H9 (cell line): ENCODE data around the gene IMPACT. TPM values are rescaled to one million over a fixed set of nuclear protein-coding genes. Genes with fewer than 3 reads are reported as not detected.

Experiments used
- DNase-seq: peaks from one replicate; pipeline ENCODE4 v3.0.0-alpha.2; 2017
- H2AFZ ChIP-seq: one replicate; pipeline ENCODE4 v1.6.1; 2013; ENCODE audit warnings: mild to moderate bottlenecking, low read length, control low read depth, moderate library complexity
- H2AK5ac ChIP-seq: 2 replicates; pipeline ENCODE4 v1.6.1; 2013; ENCODE audit warnings: low read length, control low read depth, mixed read lengths; ENCODE audit not compliant: insufficient read length
- H2BK120ac ChIP-seq: one replicate; pipeline ENCODE4 v1.6.1; 2013; ENCODE audit warnings: low read depth, mild to moderate bottlenecking, low read length, control low read depth, inconsistent platforms; ENCODE audit not compliant: poor library complexity, severe bottlenecking
- H2BK12ac ChIP-seq: 2 replicates; pipeline ENCODE4 v1.6.1; 2013; ENCODE audit warnings: low read length, control low read depth, mixed read lengths, low read depth; ENCODE audit not compliant: insufficient read length
- H2BK15ac ChIP-seq: 2 replicates; pipeline ENCODE4 v1.6.1; 2013; ENCODE audit warnings: low read depth, low read length, control low read depth
- H2BK20ac ChIP-seq: one replicate; pipeline ENCODE4 v1.6.1; 2013; ENCODE audit warnings: low read depth, mild to moderate bottlenecking, low read length, control low read depth, inconsistent platforms; ENCODE audit not compliant: poor library complexity, severe bottlenecking
- H2BK5ac ChIP-seq: 2 replicates; pipeline ENCODE4 v1.6.1; 2013; ENCODE audit warnings: low read length, control low read depth, mixed read lengths; ENCODE audit not compliant: insufficient read length
- H3K14ac ChIP-seq: 2 replicates; pipeline ENCODE4 v1.6.1; 2013; ENCODE audit warnings: low read length, control low read depth; ENCODE audit not compliant: insufficient read depth
- H3K18ac ChIP-seq: 2 replicates; pipeline ENCODE4 v1.6.1; 2013; ENCODE audit warnings: low read depth, mild to moderate bottlenecking, mixed read lengths, low read length, control low read depth; ENCODE audit not compliant: insufficient read length
- H3K23ac ChIP-seq: 2 replicates; pipeline ENCODE4 v1.6.1; 2013; ENCODE audit warnings: low read length, control low read depth, mixed read lengths, low read depth; ENCODE audit not compliant: insufficient read length
- H3K23me2 ChIP-seq: 2 replicates; pipeline ENCODE4 v1.6.1; 2013; ENCODE audit warnings: low read depth, mild to moderate bottlenecking, mixed read lengths, low read length, control low read depth; ENCODE audit not compliant: insufficient read length, poor library complexity, severe bottlenecking
- H3K27ac ChIP-seq: 2 replicates; pipeline ENCODE4 v1.5.1; 2013; ENCODE audit warnings: low read length, control low read depth, mixed read lengths, low read depth; ENCODE audit not compliant: insufficient read length
- H3K27me3 ChIP-seq: 2 replicates; pipeline ENCODE4 v1.6.1; 2013; ENCODE audit warnings: low read length, control low read depth, inconsistent platforms; ENCODE audit not compliant: insufficient read depth
- H3K4ac ChIP-seq: 2 replicates; pipeline ENCODE4 v1.6.1; 2013; ENCODE audit warnings: low read depth, mild to moderate bottlenecking, control low read depth, inconsistent platforms, low read length, moderate library complexity
- H3K4me1 ChIP-seq: 2 replicates; pipeline ENCODE4 v1.6.1; 2013; ENCODE audit warnings: low read length, control low read depth, inconsistent platforms; ENCODE audit not compliant: insufficient read depth
- H3K4me2 ChIP-seq: 2 replicates; pipeline ENCODE4 v1.6.1; 2013; ENCODE audit warnings: low read length, control low read depth, mixed read lengths; ENCODE audit not compliant: insufficient read length, insufficient read depth
- H3K56ac ChIP-seq: 2 replicates; pipeline ENCODE4 v1.6.1; 2013; ENCODE audit warnings: low read depth, mild to moderate bottlenecking, mixed read lengths, low read length, control low read depth; ENCODE audit not compliant: insufficient read length
- H3K79me1 ChIP-seq: 2 replicates; pipeline ENCODE4 v1.6.1; 2013; ENCODE audit warnings: low read depth, mild to moderate bottlenecking, moderate library complexity, low read length, control low read depth, inconsistent platforms; ENCODE audit not compliant: insufficient read depth, poor library complexity, severe bottlenecking
- H3K79me2 ChIP-seq: 2 replicates; pipeline ENCODE4 v1.6.1; 2013; ENCODE audit warnings: low read length, control low read depth, inconsistent platforms; ENCODE audit not compliant: insufficient read depth
- H3K9ac ChIP-seq: 2 replicates; pipeline ENCODE4 v1.6.1; 2013; ENCODE audit warnings: low read length, control low read depth, mixed read lengths; ENCODE audit not compliant: insufficient read length; ENCODE audit errors: extremely low read depth
- H3K9me3 ChIP-seq: one replicate; pipeline ENCODE4 v1.6.1; 2013; ENCODE audit warnings: low read depth, low read length, inconsistent platforms; ENCODE audit not compliant: control insufficient read depth
- H3T11ph ChIP-seq: one replicate; pipeline ENCODE4 v1.6.1; 2013; ENCODE audit warnings: mild to moderate bottlenecking, low read length, control low read depth, inconsistent platforms
- H4K20me1 ChIP-seq: one replicate; pipeline ENCODE4 v1.6.1; 2013; ENCODE audit not compliant: control insufficient read depth, insufficient read length, insufficient read depth
- H4K5ac ChIP-seq: 2 replicates; pipeline ENCODE4 v1.6.1; 2013; ENCODE audit warnings: low read depth, mild to moderate bottlenecking, mixed read lengths, low read length, control low read depth; ENCODE audit not compliant: insufficient read length
- H4K8ac ChIP-seq: replicated peaks from 2 replicates; pipeline ENCODE4 v1.6.1; 2013; ENCODE audit warnings: low read length, control low read depth, mixed read lengths, low read depth; ENCODE audit not compliant: insufficient read length
- H4K91ac ChIP-seq: 2 replicates; pipeline ENCODE4 v1.6.1; 2013; ENCODE audit warnings: low read depth, mild to moderate bottlenecking, moderate library complexity, mixed read lengths, low read length, control low read depth; ENCODE audit not compliant: insufficient read length
- H3K27ac Mint-ChIP-seq, 3 experiments: 2 replicates in 2 of 3; 3 replicates in 1 of 3; pipeline ENCODE4 v1.8.0; 2020 to 2021; ENCODE audit warnings: mixed read lengths in 3 of 3, mild to moderate bottlenecking in 1 of 3, moderate library complexity in 1 of 3
- H3K27me3 Mint-ChIP-seq: 2 replicates; pipeline ENCODE4 v1.8.0; 2021; ENCODE audit warnings: low read depth, mild to moderate bottlenecking, moderate library complexity, mixed read lengths
- H3K36me3 Mint-ChIP-seq, 3 experiments: 2 replicates in 2 of 3; 3 replicates in 1 of 3; pipeline ENCODE4 v1.8.0; 2020 to 2021; ENCODE audit warnings: low read depth in 3 of 3, mixed read lengths in 3 of 3; ENCODE audit not compliant: insufficient read depth in 1 of 3
- H3K4me1 Mint-ChIP-seq, 2 experiments: 2 replicates each; pipeline ENCODE4 v1.8.0; 2020; ENCODE audit warnings: mixed read lengths in 2 of 2
- H3K4me3 Mint-ChIP-seq, 2 experiments: 2 replicates in 1 of 2; 3 replicates in 1 of 2; pipeline ENCODE4 v1.8.0; 2020 to 2021; ENCODE audit warnings: mild to moderate bottlenecking in 2 of 2, mixed read lengths in 2 of 2, moderate library complexity in 1 of 2
- H3K9me3 Mint-ChIP-seq, 2 experiments: 2 replicates in 1 of 2; 3 replicates in 1 of 2; pipeline ENCODE4 v1.8.0; 2020; ENCODE audit warnings: mild to moderate bottlenecking in 2 of 2, mixed read lengths in 2 of 2, moderate library complexity in 1 of 2
- WGBS: extraction: QIAGEN DNeasy Blood & Tissue Kit; methylation state at CpG from one replicate; pipeline ENCODE4 v1.1.7; 2013; ENCODE audit warnings: missing lambda C conversion rate, low lambda C conversion rate, mixed read lengths; ENCODE audit not compliant: insufficient read length; ENCODE audit errors: extremely low coverage; 5-methylcytosine and 5-hydroxymethylcytosine counted together
- total RNA-seq: library from RNA; stranded (reverse); gene quantifications from 2 replicates; pipeline ENCODE4 v1.2.1, GENCODE V29; 2021
- TF ChIP-seq, protein P1 (sequence below): fragments of 200-600 bp; sonication (generic); conservative IDR thresholded peaks from 3 replicates; pipeline ENCODE4 v1.8.0; 2021; ENCODE audit warnings: antibody characterized with exemption, mild to moderate bottlenecking

Gene IMPACT
- total RNA-seq, 1 experiment from 2014 or later, result 41.9 TPM

- Mint-ChIP-seq H3K4me1 (peaks cover 41 to 51% of the 10 kb centered on the region in 2 experiments), H3K27ac (peak overlapping the region; percentile 41 to 90 (median 50); a peak in 6 of 7 replicates), H3K4me3 (no peak overlapping the region; a peak in 1 of 5 replicates), H3K9me3 (no peaks in the 10 kb centered on the region), H3K27me3 (no peaks in the 10 kb centered on the region), H3K36me3 (peaks cover 0 to 10% (median 8%) of the 10 kb centered on the region in 3 experiments; a peak in 5 of 7 replicates)
- no peak overlapping the region for H3K18ac ChIP-seq
- WGBS, result no CpG with 5 or more reads among the region's 1 CpG
- H3K27me3 ChIP-seq, result no peaks in the 10 kb centered on the region
- H3K9me3 ChIP-seq, result no peaks in the 10 kb centered on the region
- H3K27ac ChIP-seq, result no peak overlapping the region
- no peak overlapping the region for H3K4ac ChIP-seq
- no peak overlapping the region for H2BK20ac ChIP-seq
- no peaks in the 10 kb centered on the region; the same call in 1 of the 2 replicates for H3K4me1 ChIP-seq
- no peak overlapping the region for H4K8ac ChIP-seq
- H3K14ac ChIP-seq, result no peak overlapping the region
- H2AFZ ChIP-seq, result no peak overlapping the region
- no peak overlapping the region for H2BK120ac ChIP-seq
- H3K23me2 ChIP-seq, result no peaks in the 10 kb centered on the region
- TF ChIP-seq, protein P1, sequence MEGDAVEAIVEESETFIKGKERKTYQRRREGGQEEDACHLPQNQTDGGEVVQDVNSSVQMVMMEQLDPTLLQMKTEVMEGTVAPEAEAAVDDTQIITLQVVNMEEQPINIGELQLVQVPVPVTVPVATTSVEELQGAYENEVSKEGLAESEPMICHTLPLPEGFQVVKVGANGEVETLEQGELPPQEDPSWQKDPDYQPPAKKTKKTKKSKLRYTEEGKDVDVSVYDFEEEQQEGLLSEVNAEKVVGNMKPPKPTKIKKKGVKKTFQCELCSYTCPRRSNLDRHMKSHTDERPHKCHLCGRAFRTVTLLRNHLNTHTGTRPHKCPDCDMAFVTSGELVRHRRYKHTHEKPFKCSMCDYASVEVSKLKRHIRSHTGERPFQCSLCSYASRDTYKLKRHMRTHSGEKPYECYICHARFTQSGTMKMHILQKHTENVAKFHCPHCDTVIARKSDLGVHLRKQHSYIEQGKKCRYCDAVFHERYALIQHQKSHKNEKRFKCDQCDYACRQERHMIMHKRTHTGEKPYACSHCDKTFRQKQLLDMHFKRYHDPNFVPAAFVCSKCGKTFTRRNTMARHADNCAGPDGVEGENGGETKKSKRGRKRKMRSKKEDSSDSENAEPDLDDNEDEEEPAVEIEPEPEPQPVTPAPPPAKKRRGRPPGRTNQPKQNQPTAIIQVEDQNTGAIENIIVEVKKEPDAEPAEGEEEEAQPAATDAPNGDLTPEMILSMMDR, result no peak
- no peak overlapping the region for H3K4me2 ChIP-seq
- no peak overlapping the region for H2BK5ac ChIP-seq
- no peak overlapping the region for H4K5ac ChIP-seq
- no peak overlapping the region for H2BK15ac ChIP-seq
- H3K79me1 ChIP-seq, result peaks cover 2% of the 10 kb centered on the region
- no peak overlapping the region for H2AK5ac ChIP-seq
- H4K20me1 ChIP-seq, result no peaks in the 10 kb centered on the region
- DNase-seq, result no peak
- no peak overlapping the region for H3K23ac ChIP-seq
- no peaks in the 10 kb centered on the region for H3K79me2 ChIP-seq
- no peak overlapping the region for H2BK12ac ChIP-seq
- no peak overlapping the region for H4K91ac ChIP-seq
- H3K9ac ChIP-seq, result no peak overlapping the region
- no peak overlapping the region for H3K56ac ChIP-seq
- no peak overlapping the region for H3T11ph ChIP-seq
Measured at GRCh38 chr18:24381126-24381525, 45.3 kb upstream of the IMPACT start.
